H1 (cell line): ENCODE results near the gene OLIG2. TPM values are rescaled to one million over a fixed set of nuclear protein-coding genes. Genes with fewer than 3 reads are reported as not detected.

ENCODE experiments used
- CTCF ChIA-PET: fragments of 300-600 bp; sonication (Branson Sonifier 250); formaldehyde crosslinking; loops from one replicate; lab custom pipeline; 2021; ENCODE audit not compliant: partially characterized antibody; lab: Charles Lee
- POLR2A ChIA-PET: fragments of 300-600 bp; sonication (Branson Sonifier 250); formaldehyde crosslinking; loops from one replicate; lab custom pipeline; 2021; ENCODE audit warnings: inconsistent platforms; ENCODE audit not compliant: partially characterized antibody; lab: Charles Lee
- DNase-seq, 2 experiments: peaks; one replicate each; pipeline versions ENCODE4 v3.0.0 to v3.0.0-alpha.2; 2010 to 2022; ENCODE audit warnings: low spot score in 2 of 2, low read depth in 1 of 2, mixed read lengths in 1 of 2
- FAIRE-seq: peaks from 2 replicates; lab custom pipeline; 2011; peaks lifted over from hg19 to GRCh38; lab: Jason Lieb, UNC
- H2AFZ ChIP-seq: 2 replicates; pipeline ENCODE4 v1.8.1; 2012; ENCODE audit warnings: low read length, inconsistent platforms
- H2AK5ac ChIP-seq: 2 replicates; pipeline ENCODE4 v1.6.1; 2013; ENCODE audit warnings: low read depth, low read length
- H2BK120ac ChIP-seq: replicated peaks from 2 replicates; pipeline ENCODE3; 2013; ENCODE audit warnings: low read depth, low read length, inconsistent platforms
- H2BK12ac ChIP-seq: 2 replicates; pipeline ENCODE4 v1.6.1; 2013; ENCODE audit warnings: low read depth, low read length
- H2BK15ac ChIP-seq: 2 replicates; pipeline ENCODE4 v1.6.1; 2013; ENCODE audit warnings: low read length
- H2BK20ac ChIP-seq: 2 replicates; pipeline ENCODE4 v1.6.1; 2013; ENCODE audit warnings: low read length
- H2BK5ac ChIP-seq: 2 replicates; pipeline ENCODE4 v1.6.1; 2013; ENCODE audit warnings: low read depth, low read length
- H3K14ac ChIP-seq: 2 replicates; pipeline ENCODE4 v1.6.1; 2013; ENCODE audit warnings: inconsistent platforms; ENCODE audit not compliant: insufficient read length
- H3K18ac ChIP-seq: 2 replicates; pipeline ENCODE4 v1.6.1; 2013; ENCODE audit warnings: low read length; ENCODE audit errors: extremely low read depth
- H3K23ac ChIP-seq: 2 replicates; pipeline ENCODE4 v1.6.1; 2013; ENCODE audit warnings: inconsistent platforms; ENCODE audit not compliant: insufficient read length
- H3K23me2 ChIP-seq: 2 replicates; pipeline ENCODE4 v1.6.1; 2013; ENCODE audit warnings: low read depth, low read length
- H3K27ac ChIP-seq: 2 replicates; pipeline ENCODE4 v1.6.1; 2011; ENCODE audit warnings: low read depth, low read length, inconsistent platforms
- H3K27me3 ChIP-seq, 4 experiments: replicated peaks in 1 of 4; 1 replicate in 1 of 4; 2 replicates in 3 of 4; pipeline versions ENCODE4 v1.6.1 to v1.8.1; 2011 to 2013; ENCODE audit warnings: low read length in 3 of 4, mild to moderate bottlenecking in 3 of 4, inconsistent platforms in 2 of 4, mixed read lengths in 2 of 4, moderate library complexity in 1 of 4; ENCODE audit not compliant: control insufficient read depth in 3 of 4, insufficient read depth in 3 of 4; ENCODE audit errors: extremely low read depth in 1 of 4
- H3K36me3 ChIP-seq, 4 experiments: 2 replicates each; pipeline versions ENCODE4 v1.6.1 to v1.8.1; 2011 to 2013; ENCODE audit warnings: mild to moderate bottlenecking in 4 of 4, low read length in 3 of 4, moderate library complexity in 2 of 4, control low read depth in 1 of 4, inconsistent platforms in 1 of 4; ENCODE audit not compliant: insufficient read depth in 4 of 4, control insufficient read depth in 2 of 4
- H3K4ac ChIP-seq: replicated peaks from 2 replicates; pipeline ENCODE3; 2013; ENCODE audit warnings: low read length, low read depth, mixed read lengths, inconsistent platforms; ENCODE audit not compliant: insufficient read length
- H3K4me1 ChIP-seq, 4 experiments: replicated peaks in 1 of 4; 1 replicate in 1 of 4; 2 replicates in 3 of 4; pipeline versions ENCODE4 v1.6.1 to v1.8.1; 2011 to 2013; ENCODE audit warnings: low read length in 3 of 4, inconsistent platforms in 2 of 4, mixed read lengths in 1 of 4; ENCODE audit not compliant: insufficient read depth in 4 of 4, control insufficient read depth in 3 of 4
- H3K4me2 ChIP-seq, 2 experiments: 2 replicates each; pipeline versions ENCODE4 v1.6.1 to v1.8.1; 2011 to 2013; ENCODE audit warnings: low read depth in 2 of 2, low read length in 2 of 2, control low read depth in 1 of 2, inconsistent platforms in 1 of 2, mild to moderate bottlenecking in 1 of 2; ENCODE audit not compliant: insufficient read depth in 1 of 2
- H3K4me3 ChIP-seq, 4 experiments: fragments of 200-600, 300-600 bp in 1 of 4; sonication (generic), shearing (Covaris generic), sonication (Bioruptor Twin) in 1 of 4; 2 replicates each; pipeline versions ENCODE4 v1.5.1 to v1.8.1; 2011 to 2016; ENCODE audit warnings: low read length in 4 of 4, low read depth in 3 of 4, control low read depth in 2 of 4, inconsistent platforms in 2 of 4, mild to moderate bottlenecking in 2 of 4, mixed read lengths in 1 of 4, moderate library complexity in 1 of 4; ENCODE audit not compliant: insufficient read depth in 2 of 4; ENCODE audit errors: extremely low read depth in 1 of 4
- H3K56ac ChIP-seq: replicated peaks from 2 replicates; pipeline ENCODE3; 2013; ENCODE audit warnings: low read depth, mild to moderate bottlenecking, mixed read lengths, low read length, inconsistent platforms; ENCODE audit not compliant: insufficient read length
- H3K79me1 ChIP-seq: 2 replicates; pipeline ENCODE4 v1.6.1; 2013; ENCODE audit warnings: low read depth, low read length, control low read depth
- H3K79me2 ChIP-seq, 2 experiments: 2 replicates each; pipeline versions ENCODE4 v1.6.1 to v1.8.1; 2012 to 2013; ENCODE audit warnings: low read length in 2 of 2, mild to moderate bottlenecking in 2 of 2, inconsistent platforms in 1 of 2; ENCODE audit not compliant: insufficient read depth in 2 of 2, control insufficient read depth in 1 of 2
- H3K9ac ChIP-seq, 4 experiments: replicated peaks in 1 of 4; 1 replicate in 1 of 4; 2 replicates in 3 of 4; pipeline versions ENCODE4 v1.6.1 to v1.8.1; 2011 to 2013; ENCODE audit warnings: low read depth in 3 of 4, low read length in 3 of 4, control low read depth in 2 of 4, mild to moderate bottlenecking in 2 of 4, moderate library complexity in 2 of 4, inconsistent platforms in 1 of 4; ENCODE audit errors: extremely low read depth in 1 of 4
- H3K9me3 ChIP-seq, 2 experiments: 2 replicates each; pipeline versions ENCODE4 v1.6.1 to v1.8.1; 2012 to 2013; ENCODE audit warnings: mild to moderate bottlenecking in 2 of 2, moderate library complexity in 2 of 2, control low read depth in 1 of 2, inconsistent platforms in 1 of 2, low read depth in 1 of 2, low read length in 1 of 2, mixed read lengths in 1 of 2; ENCODE audit not compliant: insufficient read depth in 2 of 2
- H4K20me1 ChIP-seq, 2 experiments: replicated peaks in 1 of 2; 2 replicates each; pipeline versions ENCODE3 to v1.8.1; 2011 to 2013; ENCODE audit warnings: inconsistent platforms in 2 of 2, low read length in 2 of 2, mild to moderate bottlenecking in 1 of 2; ENCODE audit not compliant: insufficient read depth in 2 of 2, control insufficient read depth in 1 of 2
- H4K5ac ChIP-seq: 2 replicates; pipeline ENCODE4 v1.6.1; 2013; ENCODE audit warnings: low read length, low read depth, mixed read lengths, inconsistent platforms; ENCODE audit not compliant: insufficient read length
- H4K8ac ChIP-seq: 2 replicates; pipeline ENCODE4 v1.8.0; 2013; ENCODE audit warnings: mild to moderate bottlenecking, moderate library complexity, low read length, inconsistent platforms; ENCODE audit not compliant: insufficient read depth; ENCODE audit errors: extremely low read depth
- H4K91ac ChIP-seq: replicated peaks from 2 replicates; pipeline ENCODE3; 2013; ENCODE audit warnings: low read length, mixed read lengths, inconsistent platforms; ENCODE audit not compliant: insufficient read length
- ZNF274 ChIP-seq: IDR thresholded peaks from 2 replicates; pipeline ENCODE4 v1.7.0; 2012; ENCODE audit warnings: low read length, borderline replicate concordance; ENCODE audit errors: extremely low read depth
- WGBS, 2 experiments: shearing (Covaris generic) in 1 of 2; methylation state at CpG; one replicate each; pipeline versions ENCODE4 v1.1.6 to v1.1.7; 2013 to 2015; ENCODE audit warnings: low lambda C conversion rate in 2 of 2, mixed read lengths in 2 of 2, inconsistent platforms in 1 of 2, low coverage in 1 of 2, missing lambda C conversion rate in 1 of 2; ENCODE audit not compliant: insufficient replicate concordance in 2 of 2, insufficient coverage in 1 of 2, insufficient read length in 1 of 2; ENCODE audit errors: extremely low coverage in 1 of 2, missing lambda C conversion rate in 1 of 2; 5-methylcytosine and 5-hydroxymethylcytosine counted together
- polyA plus RNA-seq, 7 experiments: library from polyadenylated mRNA; depleted of rRNA in 3 of 7; stranded (reverse) in 5 of 7; unstranded in 2 of 7; fragments of >200 nt in 5 of 7; fragments of 200-250 nt in 2 of 7; gene quantifications; 1 replicate in 5 of 7; 2 replicates in 1 of 7; 4 replicates in 1 of 7; pipeline versions ENCODE4 v1.2.1 to v1.2.3, GENCODE V29; 2011 to 2013; ENCODE audit warnings: missing spikeins in 2 of 7, mixed read lengths in 2 of 7
- total RNA-seq: library from RNA; stranded (reverse); fragmentation: NEBNext Ultra II Directional; extraction: Animal tissue kit (Norgen Biotek cat#: 25700); gene quantifications from 2 replicates; pipeline ENCODE4 v1.2.1, GENCODE V29; 2021

Gene OLIG2
- total and polyA plus RNA-seq, 2 of the 8 experiments (the other 6 are each of a cell fraction or from before 2014, with no cell fraction given), result 0.79 TPM; not detected in 1

- Histone ChIP-seq H3K79me1 (no peaks in the 10 kb centered on the region), H2BK20ac (no peak overlapping the region), H3K4me3 (peak overlapping the region in 2 of 4 experiments; percentile 33 to 56; a peak in 2 of 8 replicates), H2BK15ac (no peak overlapping the region; the same call in 1 of the 2 replicates), H3K79me2 (no peaks in the 10 kb centered on the region), H3K27ac (no peak overlapping the region), H3K23ac (no peak overlapping the region), H3K56ac (no peak overlapping the region), H3K4me1 (peaks cover 6 to 12% (median 11%) of the 10 kb centered on the region in 4 experiments), H4K91ac (no peak overlapping the region), H3K9ac (no peak overlapping the region), H3K9me3 (no peaks in the 10 kb centered on the region; a peak in 1 of 4 replicates), H3K4me2 (peak overlapping the region; percentile 66 to 67; a peak in 3 of 4 replicates), H2AFZ (no peak overlapping the region), H2BK5ac (no peak overlapping the region), H2BK12ac (peak overlapping the region; percentile 50; the same call in 1 of the 2 replicates), H3K36me3 (no peaks in the 10 kb centered on the region), H2AK5ac (no peak overlapping the region), H3K4ac (no peak overlapping the region), H4K5ac (no peak overlapping the region), H3K18ac (no peak overlapping the region), H3K14ac (no peak overlapping the region), H4K20me1 (peaks cover 7 to 9% of the 10 kb centered on the region in 2 experiments), H3K27me3 (peaks cover 70 to 84% (median 79%) of the 10 kb centered on the region in 4 experiments), H4K8ac (no peak overlapping the region), H2BK120ac (no peak overlapping the region), H3K23me2 (peaks cover 13% of the 10 kb centered on the region)
- FAIRE-seq, result no peak
- ChIA-PET CTCF (interaction anchor here (0.6 to 1.9 kb wide), 5 partner anchors 9 to 245 kb away, joined by 3 to 7 read pairs (median 4); no protein-coding TSS in a partner anchor), POLR2A (interaction anchor here (0.9 to 1.5 kb wide), 2 partner anchors 10 to 14 kb away, joined by 3 to 7 read pairs; no protein-coding TSS in a partner anchor)
- WGBS, 2 experiments, result 46% methylated on average over 10 of the region's 16 CpGs; no CpG with 5 or more reads in 1 of the 2 experiments
- DNase-seq, result peak in 1 of 2 experiments; percentile 50
- TF ChIP-seq ZNF274, result no peak
Observed at GRCh38 chr21:33020558-33021100, 5.1 kb upstream of the OLIG2 start.
